NCI-H2227 (cell line): ENCODE results near the gene CMYA5.
A peak's percentile ranks its signal among the peaks of the same experiment; 100 is the strongest.
"Not testable (repeated sequence)": the region's sequence is repeated elsewhere in the genome, so short reads cannot be mapped to it uniquely, and the experiment has no call there.

Experiments
- DNase-seq: peaks from one replicate; lab custom pipeline; 2025; ENCODE audit not compliant: unreplicated experiment; lab: John Stamatoyannopoulos, UW

The CMYA5 gene

DNA sequence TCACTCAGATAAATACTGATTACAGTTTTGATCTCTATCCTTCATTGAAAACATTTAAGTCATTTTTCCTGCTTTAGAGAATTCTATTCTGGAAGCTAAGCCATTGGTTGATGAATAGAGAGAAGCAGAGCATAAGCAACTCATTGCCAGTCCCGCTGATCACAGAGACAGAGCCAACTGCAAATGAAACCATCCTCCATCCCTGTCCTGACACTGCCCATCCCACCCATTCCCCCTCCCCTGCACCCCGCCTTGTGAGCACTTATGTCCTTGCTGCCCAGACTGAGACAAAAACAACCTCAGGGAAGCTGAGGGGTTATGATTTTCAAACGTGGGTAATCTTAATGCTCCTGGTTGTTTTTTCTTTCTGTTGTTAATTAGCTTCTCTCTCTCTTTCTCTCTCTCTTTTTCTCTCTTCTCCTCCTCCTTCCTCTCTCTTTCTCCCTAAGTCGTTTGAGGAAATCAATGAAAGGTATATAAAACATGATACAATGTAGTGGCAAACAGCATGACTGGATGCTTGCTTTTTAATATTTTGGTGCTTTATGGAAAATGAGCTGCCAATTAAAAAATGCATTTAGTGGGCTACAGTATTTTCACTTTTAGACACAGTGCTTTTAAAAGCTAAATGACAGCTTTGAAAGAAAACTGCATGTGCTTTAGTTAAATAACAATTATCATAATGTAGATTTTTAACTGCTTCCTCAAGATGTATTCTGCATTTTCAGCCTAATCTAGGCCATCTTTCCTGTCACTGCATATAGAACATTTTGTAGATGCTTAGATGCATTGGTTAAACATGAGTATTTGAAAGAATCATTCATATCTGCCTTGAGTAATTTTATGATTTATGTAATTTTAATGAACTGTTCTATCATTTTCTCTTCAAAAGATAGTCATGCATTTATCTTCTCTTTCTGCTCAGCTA lies 57.3 kb downstream of the CMYA5 start:
- peak; percentile 1 for DNase-seq

DNA sequence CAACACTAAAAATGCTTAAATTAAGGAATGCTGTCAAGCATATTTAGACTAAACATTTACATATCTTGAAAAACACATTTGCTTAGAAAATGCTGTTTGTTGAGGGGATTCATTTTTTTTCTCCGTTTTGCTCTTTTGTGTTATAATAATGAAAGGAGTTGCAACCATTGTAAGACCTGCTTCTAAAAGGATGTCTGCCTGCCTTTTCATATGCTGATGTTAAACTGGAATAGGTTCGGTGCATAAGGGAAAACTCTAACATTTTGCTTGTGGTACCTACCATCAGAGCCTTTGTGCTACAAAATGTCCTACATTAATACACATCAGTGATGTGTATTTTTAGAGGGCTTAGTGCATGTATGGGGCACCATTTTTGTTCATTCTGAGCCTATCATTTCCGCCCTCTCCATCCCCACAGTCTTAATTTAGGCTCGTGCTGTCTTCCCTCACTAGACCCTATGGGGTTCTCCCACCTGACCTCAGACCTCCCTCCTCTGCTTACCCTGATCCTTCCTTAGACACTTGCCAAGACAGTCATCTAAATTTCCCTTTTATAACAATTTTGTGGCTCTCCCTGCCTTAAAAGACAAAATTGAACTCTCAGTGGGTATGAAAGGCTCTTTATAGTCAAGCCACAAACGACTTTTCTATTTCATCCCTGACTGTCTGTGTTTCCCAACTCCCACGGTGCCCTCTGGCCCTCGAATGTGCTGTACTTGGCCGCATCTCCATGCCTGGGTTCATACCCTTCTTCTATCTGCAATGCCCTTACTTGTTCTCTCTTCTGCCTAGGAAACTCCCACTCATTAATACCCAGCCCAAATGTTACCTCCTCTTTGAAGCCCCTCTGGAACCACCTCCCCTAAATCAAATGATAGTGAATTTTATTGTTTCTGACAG lies 61.2 kb downstream of the CMYA5 start:
- DNase-seq: no peak

DNA sequence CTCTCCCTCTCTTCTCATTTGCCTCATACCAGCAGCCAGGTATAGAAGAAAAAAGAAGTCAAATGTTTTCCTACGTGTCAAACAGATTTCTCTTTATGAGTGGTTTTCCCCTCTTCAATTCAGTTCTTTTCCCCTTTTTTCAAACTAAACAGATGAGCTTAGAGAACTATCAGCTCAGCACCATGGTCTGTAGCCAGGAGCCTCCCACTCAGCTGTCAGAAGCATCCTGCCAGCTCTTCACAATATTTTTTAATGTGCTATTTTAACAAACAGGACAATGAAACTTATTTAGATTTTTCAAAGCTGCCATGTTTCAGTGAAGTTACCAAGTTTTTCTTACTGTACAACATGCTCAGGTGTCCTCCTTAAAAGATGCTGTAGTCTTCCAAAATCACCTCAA lies 63.5 kb downstream of the CMYA5 start:
- DNase-seq: no peak

DNA sequence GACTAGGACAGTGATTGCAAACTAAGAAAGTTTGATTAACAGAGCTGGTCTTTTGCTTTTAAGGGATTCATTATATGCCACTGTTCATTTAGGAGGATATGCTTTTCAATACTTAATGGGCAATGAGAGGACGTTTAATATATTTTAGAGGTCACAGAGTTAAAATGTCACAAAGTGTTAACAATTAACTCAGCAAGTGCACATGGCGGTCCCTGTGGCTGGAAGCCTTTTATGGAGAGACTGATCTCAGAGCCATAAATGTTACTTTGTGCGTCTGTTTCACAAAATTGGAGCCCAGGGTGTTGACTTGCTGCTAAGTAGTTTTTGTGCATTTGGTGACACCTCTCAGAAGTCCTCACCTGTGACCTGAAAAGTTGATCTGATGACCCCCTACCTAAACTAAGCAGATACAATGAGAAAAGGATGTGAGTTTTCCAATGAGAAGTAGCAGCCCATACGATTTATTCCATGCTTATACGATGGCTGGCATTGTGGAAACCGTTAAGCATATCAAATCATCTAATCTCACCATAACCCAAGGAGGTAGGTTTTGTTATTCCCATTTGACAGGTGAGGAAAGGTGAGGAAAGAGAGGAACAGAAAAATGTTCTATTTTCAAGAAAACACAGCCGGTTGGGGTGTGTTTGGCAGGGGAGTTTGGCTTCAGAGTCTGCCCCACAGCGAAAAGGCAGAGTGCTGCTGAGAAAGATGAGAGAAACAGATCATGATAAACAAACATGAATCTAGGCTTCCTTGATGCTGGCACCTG lies 64.4 kb downstream of the CMYA5 start:
- DNase-seq: no peak

DNA sequence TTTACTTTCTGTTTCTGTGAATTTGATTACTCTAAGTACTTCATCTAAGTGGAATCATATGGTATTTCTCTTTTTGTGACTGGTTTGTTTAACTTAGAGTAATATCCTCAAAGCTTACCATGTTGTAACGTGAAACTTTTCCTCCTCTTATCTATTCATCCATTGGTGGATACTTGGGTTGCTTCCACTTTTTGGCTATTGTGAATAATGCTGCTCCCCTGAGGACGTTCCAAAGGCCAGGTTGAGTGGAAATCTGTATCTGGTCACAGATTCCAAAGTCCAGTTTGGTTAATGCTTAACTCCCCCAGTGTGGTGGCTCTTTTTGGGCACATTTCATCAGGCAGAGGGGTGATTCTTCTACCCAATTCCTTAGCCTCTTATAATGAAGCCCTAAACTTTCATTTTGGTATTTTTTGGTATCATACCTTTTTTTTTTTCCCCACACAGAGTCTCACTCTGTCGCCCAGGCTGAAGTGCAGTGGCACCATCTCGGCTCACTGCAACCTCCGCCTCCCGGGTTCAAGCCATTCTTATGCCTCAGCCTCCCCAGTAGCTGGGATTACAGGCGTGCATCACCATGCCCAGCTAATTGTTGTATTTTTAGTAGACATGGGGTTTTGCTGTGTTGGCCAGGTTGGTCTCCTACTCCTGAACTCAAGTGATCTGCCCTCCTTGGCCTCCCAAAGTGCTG lies 65.4 kb downstream of the CMYA5 start:
- DNase-seq: no peak

DNA sequence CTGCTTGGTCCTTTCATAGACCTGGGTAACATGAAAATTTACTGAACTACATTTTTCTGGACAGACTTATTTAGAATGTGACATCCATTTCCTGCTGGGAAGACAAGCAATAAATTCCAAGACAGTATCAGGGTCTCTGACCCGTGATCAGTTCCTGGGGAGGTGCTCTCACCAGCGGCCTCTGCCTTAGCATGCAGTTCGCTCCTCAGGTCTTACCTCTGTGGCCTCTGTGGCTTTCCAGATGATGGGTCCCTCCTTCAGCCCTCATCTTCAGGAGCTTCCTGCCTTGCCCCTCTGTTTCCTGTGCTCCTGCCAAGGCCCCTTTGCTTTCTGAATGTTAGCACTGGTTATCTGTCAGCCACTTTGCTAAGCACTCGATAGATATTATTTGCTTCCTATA lies 66.4 kb downstream of the CMYA5 start:
- no peak for DNase-seq

DNA sequence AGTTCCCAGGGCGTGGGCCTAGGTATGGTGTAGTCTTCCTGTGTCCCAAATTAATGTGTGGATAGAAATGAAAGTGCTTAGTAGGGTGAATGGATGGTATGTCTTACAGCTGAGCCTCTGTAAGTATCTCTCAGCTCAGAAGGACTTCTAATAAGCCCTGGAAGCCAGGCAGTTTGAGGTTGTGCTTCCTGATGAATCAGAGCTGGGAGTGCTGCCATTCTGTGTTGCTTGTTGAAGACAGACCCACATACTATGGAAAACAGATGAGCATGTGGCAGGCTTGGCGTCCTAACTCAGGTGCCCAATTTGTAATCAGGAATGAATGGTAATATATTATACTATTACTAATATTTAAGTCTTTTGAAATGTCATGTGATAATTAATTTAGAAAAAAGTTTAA lies 69.8 kb downstream of the CMYA5 start:
- DNase-seq: no peak

DNA sequence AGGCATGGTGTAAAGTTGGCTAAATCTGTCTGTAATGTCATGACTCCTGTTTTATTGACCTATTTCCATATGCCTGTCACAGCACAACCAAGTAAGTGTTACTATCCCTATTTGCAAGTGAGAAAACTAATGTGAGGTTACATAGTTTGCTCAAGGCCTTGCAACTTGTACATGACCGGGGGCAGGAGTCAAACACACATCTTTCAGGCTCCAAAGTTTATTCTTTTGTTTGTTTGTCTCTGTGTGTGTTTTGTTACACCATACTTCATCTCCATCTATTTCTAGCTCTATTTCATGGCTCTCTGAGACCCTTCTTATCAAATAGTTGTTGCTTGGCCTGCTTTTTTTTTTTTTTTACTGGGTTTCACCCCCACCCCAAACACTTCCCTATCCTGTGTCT lies 70.2 kb downstream of the CMYA5 start:
- no peak for DNase-seq

DNA sequence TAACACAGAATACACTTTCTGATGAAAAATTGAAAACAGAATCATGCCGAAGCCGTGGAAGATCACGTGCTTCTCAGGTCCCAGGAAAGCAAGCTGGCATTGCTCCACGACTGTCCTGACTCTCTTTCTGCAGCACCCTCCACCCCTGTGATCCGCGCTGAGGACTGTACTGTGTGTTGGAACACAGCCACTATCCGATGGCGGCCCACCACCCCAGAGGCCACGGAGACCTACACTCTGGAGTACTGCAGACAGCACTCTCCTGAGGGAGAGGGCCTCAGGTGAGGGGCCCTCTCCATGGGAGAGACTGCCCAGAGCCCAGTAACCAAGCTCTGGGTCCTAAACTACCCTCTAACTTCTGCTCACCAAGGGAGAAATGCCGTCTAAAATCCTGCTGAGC lies 73.3 kb downstream of the CMYA5 start:
- DNase-seq: no peak

DNA sequence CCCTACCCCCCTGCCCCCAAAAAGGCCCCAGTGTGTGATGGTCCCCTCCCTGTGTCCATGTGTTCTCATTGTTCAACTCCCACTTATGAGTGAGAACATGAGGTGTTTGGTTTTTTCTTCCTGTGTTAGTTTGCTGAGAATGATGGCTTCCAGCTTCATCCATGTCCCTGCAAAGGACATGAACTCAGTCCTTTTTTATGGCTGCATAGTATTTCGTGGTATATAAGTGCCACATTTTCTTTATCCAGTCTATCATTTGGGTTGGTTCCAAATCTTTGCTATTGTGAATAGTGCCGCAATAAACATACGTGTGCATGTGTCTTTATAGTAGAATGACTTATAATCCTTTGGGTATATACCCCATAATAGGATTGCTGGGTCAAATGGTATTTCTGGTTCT lies 74.5 kb downstream of the CMYA5 start:
- DNase-seq: not testable (repeated sequence)

DNA sequence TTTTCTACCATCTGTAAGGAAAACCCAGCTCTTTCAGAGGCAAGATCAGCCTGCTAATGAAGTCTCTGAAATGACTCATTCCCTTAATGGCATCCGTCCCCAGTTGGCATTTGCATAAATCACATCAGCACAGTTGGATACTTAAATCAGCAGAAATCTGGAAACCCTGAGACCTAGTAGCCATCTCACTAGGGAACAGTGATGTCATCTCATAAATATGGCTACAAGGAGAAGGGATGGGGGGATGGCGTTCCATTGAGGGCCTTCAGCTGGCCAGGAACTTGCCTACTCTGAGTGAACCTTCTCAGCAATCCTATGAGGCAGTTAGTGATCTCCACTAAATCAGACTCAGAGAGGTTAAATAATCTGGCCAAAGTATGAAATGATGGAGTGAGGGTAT lies 81.8 kb downstream of the CMYA5 start:
- no peak for DNase-seq

DNA sequence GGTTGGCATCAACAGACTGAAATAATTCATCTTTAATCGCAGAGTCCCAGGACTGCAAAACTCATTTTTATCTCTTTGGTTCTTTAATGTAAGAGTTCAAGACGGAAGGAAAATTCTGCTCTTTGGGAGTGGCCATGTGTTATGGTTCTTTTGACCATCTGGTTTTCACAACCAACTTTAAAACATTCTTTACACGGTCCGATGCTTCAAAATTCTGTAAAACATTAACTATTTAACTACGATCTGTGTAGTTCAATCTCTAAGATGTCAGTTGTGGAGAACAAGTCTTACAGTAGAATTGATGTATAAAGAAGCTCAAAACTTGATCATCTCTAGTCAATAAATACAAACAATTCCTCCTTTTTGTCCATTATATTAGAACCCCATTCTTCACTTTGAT lies 83.0 kb downstream of the CMYA5 start:
- DNase-seq: no peak

DNA sequence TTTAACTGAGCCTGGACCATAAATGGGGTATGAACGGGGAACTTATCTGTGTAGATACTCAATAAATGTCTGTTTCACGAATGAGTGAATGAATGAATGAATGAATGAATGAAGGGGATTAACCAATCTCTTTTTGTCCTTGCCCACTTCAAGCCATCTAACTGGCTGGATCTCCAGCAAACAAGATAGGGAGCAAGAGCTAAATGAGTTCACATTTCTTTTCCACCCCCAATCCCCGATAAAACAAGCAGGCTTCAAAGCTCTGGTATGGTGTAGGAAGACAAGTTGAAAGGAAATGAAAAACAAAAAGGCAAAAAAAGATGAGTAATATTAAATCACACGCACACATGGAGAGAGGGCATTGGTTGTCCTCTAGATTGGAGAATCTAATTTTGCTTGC lies 84.0 kb downstream of the CMYA5 start:
- DNase-seq: no peak

DNA sequence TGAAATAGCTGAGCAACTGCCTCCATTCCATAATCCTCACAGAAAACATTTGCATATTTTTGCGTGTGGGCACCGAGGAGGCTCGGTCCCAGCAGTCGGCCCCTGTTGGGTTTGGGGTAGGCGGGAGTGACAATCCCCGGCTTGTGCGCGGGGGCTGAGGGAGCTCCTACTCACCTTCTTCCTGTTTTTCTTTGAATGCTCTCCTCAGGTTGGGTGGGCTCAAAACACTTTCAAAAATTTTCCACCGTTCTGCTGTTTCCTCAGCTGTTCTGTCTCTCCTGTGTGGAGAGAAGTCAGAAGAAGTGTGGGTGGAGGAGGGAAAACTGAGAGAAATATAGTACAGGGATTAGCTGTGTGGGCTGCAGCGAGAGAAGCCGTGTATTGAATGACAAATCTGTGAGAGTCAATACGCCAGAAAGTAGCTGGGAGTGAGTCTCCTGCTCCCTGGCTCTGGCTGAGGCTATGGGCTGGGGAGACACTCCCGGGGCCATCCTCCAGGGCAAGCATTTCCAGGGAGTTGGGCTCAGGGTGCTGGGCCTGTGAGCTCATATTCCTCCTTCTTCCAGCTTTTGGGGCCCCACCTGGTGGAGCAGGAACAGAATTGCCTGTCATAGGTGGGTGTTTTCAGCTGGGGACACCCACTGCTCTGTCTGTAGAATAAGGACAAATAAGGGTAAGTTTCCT lies 84.7 kb downstream of the CMYA5 start:
- peak; percentile 2 for DNase-seq

DNA sequence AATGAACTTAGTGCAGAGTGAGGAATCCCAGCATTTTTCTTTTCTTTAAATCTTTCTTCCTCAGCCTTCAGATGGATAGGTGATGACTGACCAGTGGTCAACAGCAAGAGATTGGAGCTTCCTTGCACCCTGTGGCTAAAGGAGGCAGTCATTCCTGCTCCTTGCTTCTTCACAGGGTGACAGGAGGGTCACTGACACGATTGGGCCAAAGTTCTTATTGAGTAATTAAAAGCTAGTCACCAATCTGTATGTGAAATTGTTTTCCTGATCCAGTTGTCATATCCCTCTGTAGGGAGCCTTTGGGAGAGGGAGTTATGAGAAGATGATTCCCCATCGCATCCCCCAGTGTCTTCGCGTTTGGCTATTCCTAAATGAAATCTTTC lies 85.2 kb downstream of the CMYA5 start:
- no peak for DNase-seq

DNA sequence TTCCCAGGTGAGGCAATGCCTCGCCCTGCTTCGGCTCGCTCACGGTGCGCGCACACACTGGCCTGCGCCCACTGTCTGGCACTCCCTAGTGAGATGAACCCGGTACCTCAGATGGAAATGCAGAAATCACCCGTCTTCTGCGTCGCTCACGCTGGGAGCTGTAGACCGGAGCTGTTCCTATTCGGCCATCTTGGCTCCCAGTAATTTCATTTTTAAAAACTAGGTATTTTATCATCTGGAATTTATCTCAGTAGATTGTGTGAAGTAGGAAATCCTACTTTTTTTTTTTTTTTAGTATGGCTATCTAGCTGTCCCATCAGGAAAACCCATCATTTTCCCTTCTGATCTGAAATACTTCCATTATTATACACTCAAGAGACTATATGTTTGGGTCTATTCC lies 95.1 kb downstream of the CMYA5 start:
- DNase-seq: not testable (repeated sequence)

DNA sequence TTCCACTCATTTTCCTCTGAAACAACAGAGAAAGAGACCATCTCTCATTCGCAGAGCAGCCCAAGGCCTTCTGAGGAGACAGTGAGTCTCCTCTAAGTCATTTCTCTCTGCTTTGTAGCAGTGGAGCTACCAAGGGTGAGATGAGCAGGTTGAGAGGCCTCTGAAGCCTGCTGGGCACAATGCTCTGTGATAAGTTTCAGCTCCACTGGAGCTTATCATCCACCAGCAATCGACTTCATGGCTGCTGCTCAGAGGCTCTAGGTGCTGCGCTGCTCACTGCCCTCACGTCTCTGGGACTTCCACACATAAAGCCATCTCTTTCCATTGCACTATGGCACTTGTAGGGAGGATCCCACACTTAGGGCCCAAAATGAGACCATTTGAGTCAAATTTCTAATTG lies 96.3 kb downstream of the CMYA5 start:
- no peak for DNase-seq

DNA sequence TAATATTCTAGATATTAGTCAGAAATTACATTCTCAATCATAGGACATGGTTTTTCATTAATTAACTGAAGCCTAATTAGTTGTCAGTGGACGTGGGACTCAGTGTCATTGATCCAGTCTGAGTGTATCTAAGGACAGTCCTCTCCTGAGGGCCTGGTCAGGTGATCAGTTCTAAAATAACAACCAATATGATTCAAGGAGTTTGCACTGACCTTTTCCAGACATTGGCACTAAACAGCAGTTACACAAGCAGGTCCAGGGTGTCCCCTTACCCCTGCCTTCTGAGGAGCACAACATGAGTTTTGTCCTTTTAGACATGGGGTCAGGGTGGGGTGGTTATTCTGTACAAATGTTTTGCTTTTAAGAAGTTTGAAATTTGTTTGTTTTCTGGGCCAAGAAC lies 97.8 kb downstream of the CMYA5 start:
- DNase-seq: no peak

DNA sequence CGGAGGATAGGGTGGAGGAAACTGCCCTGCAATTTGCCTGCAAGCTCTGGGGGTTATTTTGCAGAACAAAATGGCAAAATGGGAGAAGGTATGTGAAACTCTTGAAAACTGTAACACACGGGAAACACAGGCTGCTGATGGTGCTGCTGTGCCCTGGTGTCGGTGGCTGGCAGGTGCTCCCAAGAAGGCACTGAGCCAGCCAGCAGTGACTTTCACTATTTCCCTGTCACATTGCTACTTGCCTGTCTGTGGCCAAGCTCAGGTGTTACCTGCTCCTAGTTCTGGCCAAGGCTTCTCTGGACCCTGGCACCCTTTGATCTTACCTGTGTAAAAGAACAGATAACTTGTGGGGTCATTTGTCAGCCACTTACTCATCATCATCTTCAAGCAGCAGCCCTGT lies 102.2 kb downstream of the CMYA5 start:
- no peak for DNase-seq

DNA sequence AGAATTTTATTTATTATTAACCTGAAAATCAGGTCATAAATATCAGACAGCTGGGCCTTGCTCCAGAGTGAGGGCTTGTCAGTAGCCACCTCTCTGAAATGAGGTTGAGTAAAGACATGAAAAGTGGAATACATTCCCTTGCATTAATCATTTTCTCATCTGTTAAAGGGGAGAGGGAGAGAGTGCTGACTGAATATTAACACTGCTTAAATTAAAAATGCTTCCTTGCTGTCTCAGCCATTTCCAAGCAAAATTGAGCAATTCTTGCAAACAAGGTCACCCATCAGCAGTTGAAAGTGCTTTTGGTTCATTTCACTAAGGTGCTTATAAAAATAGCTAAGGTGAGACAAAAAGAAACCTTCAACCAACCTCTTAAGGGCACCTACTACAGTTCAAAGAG lies 102.8 kb downstream of the CMYA5 start:
- no peak for DNase-seq
